H9 (cell line): Measurements from ENCODE around the gene LCE1E. TPM values are rescaled to one million over a fixed set of nuclear protein-coding genes. Genes with fewer than 3 reads are reported as not detected.

Experiments used
- DNase-seq: peaks from one replicate; pipeline ENCODE4 v3.0.0-alpha.2; 2017
- H2AFZ ChIP-seq: one replicate; pipeline ENCODE4 v1.6.1; 2013; ENCODE audit warnings: mild to moderate bottlenecking, low read length, control low read depth, moderate library complexity
- H2AK5ac ChIP-seq: 2 replicates; pipeline ENCODE4 v1.6.1; 2013; ENCODE audit warnings: low read length, control low read depth, mixed read lengths; ENCODE audit not compliant: insufficient read length
- H2BK120ac ChIP-seq: one replicate; pipeline ENCODE4 v1.6.1; 2013; ENCODE audit warnings: low read depth, mild to moderate bottlenecking, low read length, control low read depth, inconsistent platforms; ENCODE audit not compliant: poor library complexity, severe bottlenecking
- H2BK12ac ChIP-seq: 2 replicates; pipeline ENCODE4 v1.6.1; 2013; ENCODE audit warnings: low read length, control low read depth, mixed read lengths, low read depth; ENCODE audit not compliant: insufficient read length
- H2BK15ac ChIP-seq: 2 replicates; pipeline ENCODE4 v1.6.1; 2013; ENCODE audit warnings: low read depth, low read length, control low read depth
- H2BK20ac ChIP-seq: one replicate; pipeline ENCODE4 v1.6.1; 2013; ENCODE audit warnings: low read depth, mild to moderate bottlenecking, low read length, control low read depth, inconsistent platforms; ENCODE audit not compliant: poor library complexity, severe bottlenecking
- H2BK5ac ChIP-seq: 2 replicates; pipeline ENCODE4 v1.6.1; 2013; ENCODE audit warnings: low read length, control low read depth, mixed read lengths; ENCODE audit not compliant: insufficient read length
- H3K14ac ChIP-seq: 2 replicates; pipeline ENCODE4 v1.6.1; 2013; ENCODE audit warnings: low read length, control low read depth; ENCODE audit not compliant: insufficient read depth
- H3K18ac ChIP-seq: 2 replicates; pipeline ENCODE4 v1.6.1; 2013; ENCODE audit warnings: low read depth, mild to moderate bottlenecking, mixed read lengths, low read length, control low read depth; ENCODE audit not compliant: insufficient read length
- H3K23ac ChIP-seq: 2 replicates; pipeline ENCODE4 v1.6.1; 2013; ENCODE audit warnings: low read length, control low read depth, mixed read lengths, low read depth; ENCODE audit not compliant: insufficient read length
- H3K23me2 ChIP-seq: 2 replicates; pipeline ENCODE4 v1.6.1; 2013; ENCODE audit warnings: low read depth, mild to moderate bottlenecking, mixed read lengths, low read length, control low read depth; ENCODE audit not compliant: insufficient read length, poor library complexity, severe bottlenecking
- H3K27ac ChIP-seq: 2 replicates; pipeline ENCODE4 v1.5.1; 2013; ENCODE audit warnings: low read length, control low read depth, mixed read lengths, low read depth; ENCODE audit not compliant: insufficient read length
- H3K27me3 ChIP-seq: 2 replicates; pipeline ENCODE4 v1.6.1; 2013; ENCODE audit warnings: low read length, control low read depth, inconsistent platforms; ENCODE audit not compliant: insufficient read depth
- H3K4ac ChIP-seq: 2 replicates; pipeline ENCODE4 v1.6.1; 2013; ENCODE audit warnings: low read depth, mild to moderate bottlenecking, control low read depth, inconsistent platforms, low read length, moderate library complexity
- H3K4me1 ChIP-seq: 2 replicates; pipeline ENCODE4 v1.6.1; 2013; ENCODE audit warnings: low read length, control low read depth, inconsistent platforms; ENCODE audit not compliant: insufficient read depth
- H3K4me2 ChIP-seq: 2 replicates; pipeline ENCODE4 v1.6.1; 2013; ENCODE audit warnings: low read length, control low read depth, mixed read lengths; ENCODE audit not compliant: insufficient read length, insufficient read depth
- H3K56ac ChIP-seq: 2 replicates; pipeline ENCODE4 v1.6.1; 2013; ENCODE audit warnings: low read depth, mild to moderate bottlenecking, mixed read lengths, low read length, control low read depth; ENCODE audit not compliant: insufficient read length
- H3K79me1 ChIP-seq: 2 replicates; pipeline ENCODE4 v1.6.1; 2013; ENCODE audit warnings: low read depth, mild to moderate bottlenecking, moderate library complexity, low read length, control low read depth, inconsistent platforms; ENCODE audit not compliant: insufficient read depth, poor library complexity, severe bottlenecking
- H3K79me2 ChIP-seq: 2 replicates; pipeline ENCODE4 v1.6.1; 2013; ENCODE audit warnings: low read length, control low read depth, inconsistent platforms; ENCODE audit not compliant: insufficient read depth
- H3K9ac ChIP-seq: 2 replicates; pipeline ENCODE4 v1.6.1; 2013; ENCODE audit warnings: low read length, control low read depth, mixed read lengths; ENCODE audit not compliant: insufficient read length; ENCODE audit errors: extremely low read depth
- H3K9me3 ChIP-seq: one replicate; pipeline ENCODE4 v1.6.1; 2013; ENCODE audit warnings: low read depth, low read length, inconsistent platforms; ENCODE audit not compliant: control insufficient read depth
- H3T11ph ChIP-seq: one replicate; pipeline ENCODE4 v1.6.1; 2013; ENCODE audit warnings: mild to moderate bottlenecking, low read length, control low read depth, inconsistent platforms
- H4K20me1 ChIP-seq: one replicate; pipeline ENCODE4 v1.6.1; 2013; ENCODE audit not compliant: control insufficient read depth, insufficient read length, insufficient read depth
- H4K5ac ChIP-seq: 2 replicates; pipeline ENCODE4 v1.6.1; 2013; ENCODE audit warnings: low read depth, mild to moderate bottlenecking, mixed read lengths, low read length, control low read depth; ENCODE audit not compliant: insufficient read length
- H4K8ac ChIP-seq: replicated peaks from 2 replicates; pipeline ENCODE4 v1.6.1; 2013; ENCODE audit warnings: low read length, control low read depth, mixed read lengths, low read depth; ENCODE audit not compliant: insufficient read length
- H4K91ac ChIP-seq: 2 replicates; pipeline ENCODE4 v1.6.1; 2013; ENCODE audit warnings: low read depth, mild to moderate bottlenecking, moderate library complexity, mixed read lengths, low read length, control low read depth; ENCODE audit not compliant: insufficient read length
- H3K27ac Mint-ChIP-seq, 3 experiments: 2 replicates in 2 of 3; 3 replicates in 1 of 3; pipeline ENCODE4 v1.8.0; 2020 to 2021; ENCODE audit warnings: mixed read lengths in 3 of 3, mild to moderate bottlenecking in 1 of 3, moderate library complexity in 1 of 3
- H3K27me3 Mint-ChIP-seq: 2 replicates; pipeline ENCODE4 v1.8.0; 2021; ENCODE audit warnings: low read depth, mild to moderate bottlenecking, moderate library complexity, mixed read lengths
- H3K36me3 Mint-ChIP-seq, 3 experiments: 2 replicates in 2 of 3; 3 replicates in 1 of 3; pipeline ENCODE4 v1.8.0; 2020 to 2021; ENCODE audit warnings: low read depth in 3 of 3, mixed read lengths in 3 of 3; ENCODE audit not compliant: insufficient read depth in 1 of 3
- H3K4me1 Mint-ChIP-seq, 2 experiments: 2 replicates each; pipeline ENCODE4 v1.8.0; 2020; ENCODE audit warnings: mixed read lengths in 2 of 2
- H3K4me3 Mint-ChIP-seq, 2 experiments: 2 replicates in 1 of 2; 3 replicates in 1 of 2; pipeline ENCODE4 v1.8.0; 2020 to 2021; ENCODE audit warnings: mild to moderate bottlenecking in 2 of 2, mixed read lengths in 2 of 2, moderate library complexity in 1 of 2
- H3K9me3 Mint-ChIP-seq, 2 experiments: 2 replicates in 1 of 2; 3 replicates in 1 of 2; pipeline ENCODE4 v1.8.0; 2020; ENCODE audit warnings: mild to moderate bottlenecking in 2 of 2, mixed read lengths in 2 of 2, moderate library complexity in 1 of 2
- CTCF ChIP-seq: fragments of 200-600 bp; sonication (generic); conservative IDR thresholded peaks from 3 replicates; pipeline ENCODE4 v1.8.0; 2021; ENCODE audit warnings: antibody characterized with exemption, mild to moderate bottlenecking
- total RNA-seq: library from RNA; stranded (reverse); gene quantifications from 2 replicates; pipeline ENCODE4 v1.2.1, GENCODE V29; 2021

LCE1E gene
- total RNA-seq, 1 experiment from 2014 or later = not detected

DNA sequence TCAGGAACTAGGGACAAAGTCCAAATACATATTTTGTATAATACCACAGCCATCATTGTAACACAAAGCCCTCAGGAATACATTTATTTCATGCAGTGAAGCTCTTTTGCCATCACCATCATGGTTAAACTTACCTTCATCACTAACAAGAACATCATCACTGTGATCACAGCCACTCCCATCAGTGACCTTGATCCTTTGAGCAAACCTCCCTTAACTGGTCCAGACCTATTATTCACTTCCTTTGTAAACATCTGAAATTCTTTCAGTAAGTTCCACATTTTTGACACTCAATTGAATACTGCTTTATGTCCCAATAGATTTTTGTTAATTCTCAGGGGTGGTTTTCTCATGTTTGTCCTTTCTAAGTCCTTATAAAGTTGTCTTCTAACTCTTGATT is 44.4 kb upstream of the LCE1E start:
- no peak overlapping the region for H3K56ac ChIP-seq
- H3K9ac ChIP-seq = no peak overlapping the region
- Mint-ChIP-seq H3K27me3 (peaks cover 6% of the 10 kb centered on the region; the same call in 1 of the 2 replicates), H3K36me3 (peaks cover 4 to 38% (median 12%) of the 10 kb centered on the region in 3 experiments; a peak in 6 of 7 replicates), H3K4me1 (no peaks in the 10 kb centered on the region), H3K4me3 (no peak overlapping the region), H3K27ac (no peak overlapping the region), H3K9me3 (peaks cover 98% of the 10 kb centered on the region in 2 experiments)
- peaks cover 98% of the 10 kb centered on the region for H3K9me3 ChIP-seq
- no peak overlapping the region for H2BK15ac ChIP-seq
- no peak overlapping the region for H3T11ph ChIP-seq
- no peak overlapping the region for H3K4ac ChIP-seq
- no peak overlapping the region for H3K4me2 ChIP-seq
- H2BK5ac ChIP-seq = no peak overlapping the region
- H3K27ac ChIP-seq = no peak overlapping the region
- no peak overlapping the region for H4K91ac ChIP-seq
- no peaks in the 10 kb centered on the region for H3K23me2 ChIP-seq
- no peak for TF ChIP-seq CTCF
- no peaks in the 10 kb centered on the region for H3K79me2 ChIP-seq
- no peak for DNase-seq
- H3K79me1 ChIP-seq = no peaks in the 10 kb centered on the region
- no peak overlapping the region for H2BK20ac ChIP-seq
- H4K20me1 ChIP-seq = no peaks in the 10 kb centered on the region
- H3K14ac ChIP-seq = no peak overlapping the region
- no peak overlapping the region for H2AFZ ChIP-seq
- no peak overlapping the region for H2BK12ac ChIP-seq
- H3K27me3 ChIP-seq = no peaks in the 10 kb centered on the region
- H4K8ac ChIP-seq = no peak overlapping the region
- no peaks in the 10 kb centered on the region for H3K4me1 ChIP-seq
- no peak overlapping the region for H2BK120ac ChIP-seq
- no peak overlapping the region for H4K5ac ChIP-seq
- no peak overlapping the region for H3K18ac ChIP-seq
- H2AK5ac ChIP-seq = no peak overlapping the region
- H3K23ac ChIP-seq = no peak overlapping the region
